ENCODE measurements around the gene ARHGAP6.

DNA sequence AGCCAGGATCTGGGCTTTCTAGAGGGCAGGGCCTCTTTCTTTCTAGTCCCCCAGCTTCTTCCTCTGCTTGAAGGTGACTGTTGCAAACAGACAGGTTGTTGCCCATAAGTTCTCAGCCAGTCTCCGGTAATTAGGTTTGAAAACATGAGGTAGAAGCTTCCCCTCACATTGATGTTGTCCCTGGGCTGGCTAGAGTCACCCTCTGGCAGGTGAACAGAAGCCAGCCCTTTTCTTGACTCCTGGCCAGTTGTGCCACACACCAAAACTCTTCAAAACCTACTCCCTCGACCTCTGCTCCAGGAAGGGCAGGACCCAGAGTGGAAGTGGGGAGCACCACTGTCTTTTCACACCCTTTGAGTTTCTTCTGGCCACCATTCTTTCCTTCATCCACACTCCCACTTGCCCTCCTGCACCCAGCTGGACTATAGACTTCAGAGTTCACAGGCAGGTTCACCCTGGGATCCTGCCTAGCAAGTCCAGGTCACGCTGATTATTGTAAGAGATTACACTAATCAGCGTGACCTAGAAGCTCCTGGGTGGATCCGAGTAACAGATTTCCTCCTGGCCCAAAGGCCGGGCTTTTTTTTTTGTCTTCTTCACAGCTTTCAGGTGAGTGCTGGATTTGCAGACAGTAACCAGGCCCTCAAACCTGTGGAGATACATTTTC is 37.4 kb upstream of the ARHGAP6 start:
- TF ChIP-seq CTCF (IDR thresholded peaks at IDR 0.05) (no peak), POLR2A (IDR thresholded peaks at IDR 0.05) (no peak)

All from thyroid gland (tissue), 4 donors.